Measurements from ENCODE around the gene C6orf89.

Gene C6orf89

GRCh38 chr6:36953931-36954261, 68.1 kb downstream of the C6orf89 start:
- no peak for DNase-seq

GRCh38 chr6:36954262-36954931, 68.6 kb downstream of the C6orf89 start, which contains the start of gene PI16:
TSS of gene PI16 (plus strand) at chr6:36954738. CDS start at chr6:36954761, 23 bp downstream.
- no peak for DNase-seq

- DNase-seq, result no peak
Observed at GRCh38 chr6:36955136-36955535, 69.4 kb downstream of the C6orf89 start.

GRCh38 chr6:36955671-36956445, 70.1 kb downstream of the C6orf89 start:
- DNase-seq, result no peak

- DNase-seq, result no peak
Observed at GRCh38 chr6:36956446-36956820, 70.7 kb downstream of the C6orf89 start.

- no peak for DNase-seq
Observed at GRCh38 chr6:36957773-36958271, 72.1 kb downstream of the C6orf89 start.

- no peak for DNase-seq
Observed at GRCh38 chr6:36958775-36959554, 73.2 kb downstream of the C6orf89 start.

- no peak for DNase-seq
Observed at GRCh38 chr6:36959555-36960250, 74.0 kb downstream of the C6orf89 start.

GRCh38 chr6:36961441-36962435, 76.0 kb downstream of the C6orf89 start:
- no peak for DNase-seq

GRCh38 chr6:36962874-36963273, 77.1 kb downstream of the C6orf89 start:
- peak; percentile 52 for DNase-seq

- DNase-seq, result no peak
Observed at GRCh38 chr6:36963451-36964290, 77.9 kb downstream of the C6orf89 start.

GRCh38 chr6:36964349-36964748, 78.6 kb downstream of the C6orf89 start:
- no peak for DNase-seq

GRCh38 chr6:36964908-36965307, 79.2 kb downstream of the C6orf89 start:
- no peak for DNase-seq

GRCh38 chr6:36967301-36967700, 81.5 kb downstream of the C6orf89 start:
- DNase-seq, result no peak

GRCh38 chr6:36967757-36968156, 82.0 kb downstream of the C6orf89 start:
- DNase-seq, result no peak

GRCh38 chr6:36968266-36968977, 82.7 kb downstream of the C6orf89 start:
- DNase-seq, result no peak

- DNase-seq, result no peak
Observed at GRCh38 chr6:36969240-36969691, 83.5 kb downstream of the C6orf89 start.

- no peak for DNase-seq
Observed at GRCh38 chr6:36969988-36970891, 84.5 kb downstream of the C6orf89 start.
